ENCODE measurements around the gene CTNNA3.

CTNNA3 gene

GRCh38 chr10:66457629-66458028 lies 1238.4 kb downstream of the CTNNA3 start:
- TF ChIP-seq CTCF (conservative IDR thresholded peaks at IDR 0.05; ENCODE audit: low read depth, low read length), result no peak
- no peak for DNase-seq (ENCODE audit: low read depth)
- no peak overlapping the region for H3K4me3 ChIP-seq (ENCODE audit: low read length)

GRCh38 chr10:66455304-66455703 lies 1240.7 kb downstream of the CTNNA3 start:
- TF ChIP-seq CTCF (conservative IDR thresholded peaks at IDR 0.05; ENCODE audit: low read depth, low read length), result no peak
- no peak for DNase-seq (ENCODE audit: low read depth)
- no peak overlapping the region for H3K4me3 ChIP-seq (ENCODE audit: low read length)

GRCh38 chr10:66440568-66440967 lies 1255.4 kb downstream of the CTNNA3 start:
- no peak for DNase-seq (ENCODE audit: low read depth)
- H3K4me3 ChIP-seq (ENCODE audit: low read length), result no peak overlapping the region
- no peak for TF ChIP-seq CTCF (conservative IDR thresholded peaks at IDR 0.05; ENCODE audit: low read depth, low read length)

GRCh38 chr10:66414943-66415342 lies 1281.1 kb downstream of the CTNNA3 start:
- DNase-seq (ENCODE audit: low read depth), result no peak
- TF ChIP-seq CTCF (conservative IDR thresholded peaks at IDR 0.05; ENCODE audit: low read depth, low read length), result no peak
- H3K4me3 ChIP-seq (ENCODE audit: low read length), result no peak overlapping the region

GRCh38 chr10:66405566-66405965 lies 1290.4 kb downstream of the CTNNA3 start:
- DNase-seq (ENCODE audit: low read depth), result no peak
- TF ChIP-seq CTCF (conservative IDR thresholded peaks at IDR 0.05; ENCODE audit: low read depth, low read length), result no peak
- no peak overlapping the region for H3K4me3 ChIP-seq (ENCODE audit: low read length)

GRCh38 chr10:66398669-66399068 lies 1297.3 kb downstream of the CTNNA3 start:
- no peak for TF ChIP-seq CTCF (conservative IDR thresholded peaks at IDR 0.05; ENCODE audit: low read depth, low read length)
- DNase-seq (ENCODE audit: low read depth), result no peak
- H3K4me3 ChIP-seq (ENCODE audit: low read length), result no peak overlapping the region

GRCh38 chr10:66394342-66395063 lies 1301.5 kb downstream of the CTNNA3 start:
- no peak for DNase-seq (ENCODE audit: low read depth)
- no peak overlapping the region for H3K4me3 ChIP-seq (ENCODE audit: low read length)
- TF ChIP-seq CTCF (conservative IDR thresholded peaks at IDR 0.05; ENCODE audit: low read depth, low read length), result no peak

Measured in retinal pigment epithelial cell (primary cell).